Limb (tissue), 2 donors: ENCODE data around the gene CD109.
A peak's percentile ranks its signal among the peaks of the same experiment; 100 is the strongest.
"Not testable (repeated sequence)": the region's sequence is repeated elsewhere in the genome, so short reads cannot be mapped to it uniquely, and the experiment has no call there.

Experiments
- DNase-seq, 2 donors: peaks; one replicate each; pipeline ENCODE4 v3.0.0-alpha.2; 2016; ENCODE audit errors: extremely low spot score in 2 of 2

The CD109 gene

DNA sequence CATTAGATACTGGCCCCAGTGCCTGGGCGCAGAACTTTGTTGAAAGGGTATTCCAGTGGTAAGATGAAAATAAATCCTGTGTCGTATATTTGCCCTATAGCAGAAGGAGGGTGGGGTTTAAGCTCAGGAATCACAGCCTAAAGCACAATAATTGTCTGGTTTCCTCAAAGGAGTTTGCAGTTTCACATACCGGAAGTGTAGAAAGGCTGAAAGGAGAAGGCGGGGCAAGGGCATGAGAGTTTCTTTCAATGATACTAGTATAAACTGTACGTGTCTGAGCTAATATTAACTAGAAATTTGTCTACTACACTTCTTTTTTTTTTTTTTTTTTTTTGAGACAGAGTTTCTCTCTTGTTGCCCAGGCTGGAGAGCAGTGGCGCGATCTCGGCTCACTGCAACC, 29.2 kb downstream of the CD109 start:
- not testable (repeated sequence) for DNase-seq

DNA sequence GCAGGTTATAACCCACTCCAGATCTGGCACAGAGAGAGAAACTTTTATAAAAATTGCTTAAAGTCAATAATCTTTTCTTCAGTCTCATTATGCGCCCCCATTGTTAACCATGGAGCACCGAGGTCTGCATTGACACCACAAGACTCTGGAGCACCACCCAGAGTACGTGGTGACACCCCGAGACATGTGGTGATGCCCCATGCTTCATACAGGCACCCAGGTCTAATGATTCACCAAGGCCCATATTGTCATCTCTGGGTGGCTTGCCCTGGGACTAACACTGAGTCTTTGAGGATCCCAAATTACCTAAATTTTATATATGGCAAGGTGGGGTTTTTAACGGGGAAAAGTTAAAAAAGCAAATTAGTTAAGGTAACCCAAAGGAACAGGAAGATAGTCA, 31.1 kb downstream of the CD109 start:
- no peak for DNase-seq

DNA sequence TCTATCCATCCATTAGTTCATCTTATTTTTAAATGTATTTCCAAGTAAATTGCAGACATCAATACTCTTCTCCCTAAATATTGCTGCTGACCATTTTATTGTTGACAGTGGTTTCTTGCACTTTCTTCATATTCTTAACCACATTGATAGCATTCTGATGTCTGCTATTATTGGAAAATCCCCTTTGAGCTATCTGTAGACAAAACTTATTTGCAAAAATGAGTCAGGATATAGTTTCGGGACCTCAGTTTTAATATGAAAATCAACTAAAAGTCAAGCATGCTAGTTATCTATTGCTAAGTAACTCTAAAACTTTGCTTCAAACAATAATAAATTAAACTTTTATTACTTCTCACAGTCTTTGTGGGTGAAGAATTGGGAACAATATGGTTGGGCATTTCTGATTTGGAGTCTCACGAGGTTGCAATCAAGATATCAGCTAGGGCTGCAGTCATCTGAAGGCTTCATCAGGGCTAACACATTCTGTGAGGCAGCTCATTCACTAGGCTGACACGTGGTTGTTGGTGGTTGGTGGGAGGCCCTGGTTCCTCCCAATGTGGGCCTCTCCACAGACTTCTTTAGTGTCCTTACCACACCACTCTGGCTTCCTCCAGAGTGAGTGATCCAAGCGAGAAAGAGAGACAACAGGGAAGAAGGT, 32.7 kb downstream of the CD109 start:
- DNase-seq = no peak

DNA sequence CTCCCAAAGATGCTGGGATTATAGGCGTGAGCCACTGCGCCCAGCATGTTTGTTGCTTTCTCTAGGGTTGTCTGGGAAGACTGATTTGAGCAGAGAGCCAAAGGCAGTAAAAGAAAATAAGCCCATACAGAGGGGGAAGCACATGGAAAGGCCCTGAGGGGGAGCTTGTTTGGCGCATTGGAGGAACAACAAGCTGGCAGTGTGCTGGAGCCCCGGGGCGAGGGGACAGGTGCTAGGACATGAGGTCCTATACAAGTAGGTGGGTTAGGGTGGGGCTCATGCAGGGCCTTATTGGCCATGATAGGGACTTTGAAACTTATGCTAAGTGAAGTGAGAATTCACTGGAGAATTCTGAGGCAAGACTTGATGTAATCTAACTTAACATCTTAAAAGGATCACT, 35.3 kb downstream of the CD109 start:
- no peak for DNase-seq

DNA sequence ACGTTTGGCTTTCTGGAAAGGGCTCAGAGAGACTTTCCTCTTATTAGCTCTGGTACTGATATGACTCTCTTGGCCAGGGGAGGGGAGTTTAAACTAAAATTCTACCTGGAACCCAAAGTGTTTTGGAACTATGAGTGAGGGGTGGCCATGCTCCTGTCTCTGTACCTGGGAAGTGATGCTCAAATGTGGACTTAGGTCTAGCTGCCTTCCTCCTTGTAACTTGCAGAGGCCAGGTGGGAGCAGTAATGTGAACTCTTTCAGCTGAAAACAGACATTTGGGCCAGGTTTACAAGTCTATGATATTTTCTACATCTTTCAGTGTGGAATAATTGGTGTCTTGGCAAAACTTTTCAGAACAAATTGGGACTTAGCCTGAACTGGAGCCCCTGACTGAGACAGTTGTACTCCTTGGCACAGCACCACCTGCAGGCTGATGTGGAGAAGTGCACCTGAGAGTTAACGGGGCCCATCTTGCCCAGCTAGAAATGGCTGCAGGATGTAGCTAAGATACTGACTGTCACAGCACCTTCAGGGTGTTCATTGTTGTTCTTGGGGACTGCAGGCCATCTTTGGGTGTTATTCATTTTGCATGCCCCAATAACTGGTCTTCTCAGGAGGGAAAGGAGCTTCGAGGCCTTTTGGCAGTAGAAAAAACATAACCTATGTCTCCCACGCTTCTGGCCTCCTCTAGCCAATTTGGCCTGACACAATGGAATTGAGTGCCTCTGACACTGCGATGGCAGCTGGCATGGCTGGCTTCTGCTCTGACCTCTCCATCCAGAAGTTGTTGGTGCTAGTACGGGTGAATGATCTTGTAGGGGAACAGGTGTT, 37.1 kb downstream of the CD109 start:
- DNase-seq = peak; percentile 72 to 76

DNA sequence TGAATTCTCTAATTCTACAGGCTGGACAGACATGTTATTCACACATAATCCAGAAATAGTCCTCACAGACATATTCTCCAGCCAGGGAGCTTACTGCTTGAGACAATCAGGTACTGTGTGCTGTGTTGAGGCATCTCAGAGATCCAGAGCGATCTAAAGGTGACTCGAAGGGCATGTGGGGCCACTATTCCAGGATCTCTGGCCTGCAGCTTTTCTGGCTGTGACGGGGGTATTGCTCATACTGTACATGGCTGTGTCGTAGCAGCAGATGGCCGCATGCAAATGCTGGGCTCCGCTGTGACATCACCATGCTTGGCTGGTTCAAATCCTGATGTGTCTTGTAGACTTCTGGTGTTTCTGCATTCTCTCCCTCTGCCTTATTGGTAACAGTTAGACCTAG, 37.8 kb downstream of the CD109 start:
- DNase-seq = no peak

DNA sequence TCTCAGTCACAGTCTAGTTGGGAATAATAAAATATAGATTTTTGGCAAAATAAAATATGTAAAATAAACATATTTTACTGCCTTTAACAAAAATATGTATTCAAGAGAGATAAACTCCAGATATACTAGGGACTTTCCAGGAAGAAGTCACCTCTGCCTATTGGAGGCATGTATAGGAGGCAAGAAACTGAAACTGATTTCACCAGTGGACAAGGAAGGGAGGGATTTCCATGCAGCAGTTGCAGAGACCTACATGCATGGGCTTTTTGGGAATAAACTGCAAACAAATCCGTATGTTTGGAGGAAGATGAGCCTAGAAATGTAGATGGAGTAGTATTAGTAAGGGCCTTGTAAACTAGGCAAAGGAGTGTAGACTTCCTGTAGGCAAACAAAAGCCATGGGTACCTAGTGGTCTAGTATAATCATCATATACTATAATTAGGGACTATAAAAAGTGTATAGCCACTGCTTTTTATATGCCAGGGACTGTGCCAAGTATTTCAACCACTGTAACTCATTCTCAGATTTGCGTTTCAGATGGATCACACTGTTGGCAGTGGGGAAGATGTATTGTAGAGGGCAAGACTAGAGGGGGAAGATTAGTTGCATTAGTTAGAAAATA, 38.9 kb downstream of the CD109 start:
- no peak for DNase-seq

DNA sequence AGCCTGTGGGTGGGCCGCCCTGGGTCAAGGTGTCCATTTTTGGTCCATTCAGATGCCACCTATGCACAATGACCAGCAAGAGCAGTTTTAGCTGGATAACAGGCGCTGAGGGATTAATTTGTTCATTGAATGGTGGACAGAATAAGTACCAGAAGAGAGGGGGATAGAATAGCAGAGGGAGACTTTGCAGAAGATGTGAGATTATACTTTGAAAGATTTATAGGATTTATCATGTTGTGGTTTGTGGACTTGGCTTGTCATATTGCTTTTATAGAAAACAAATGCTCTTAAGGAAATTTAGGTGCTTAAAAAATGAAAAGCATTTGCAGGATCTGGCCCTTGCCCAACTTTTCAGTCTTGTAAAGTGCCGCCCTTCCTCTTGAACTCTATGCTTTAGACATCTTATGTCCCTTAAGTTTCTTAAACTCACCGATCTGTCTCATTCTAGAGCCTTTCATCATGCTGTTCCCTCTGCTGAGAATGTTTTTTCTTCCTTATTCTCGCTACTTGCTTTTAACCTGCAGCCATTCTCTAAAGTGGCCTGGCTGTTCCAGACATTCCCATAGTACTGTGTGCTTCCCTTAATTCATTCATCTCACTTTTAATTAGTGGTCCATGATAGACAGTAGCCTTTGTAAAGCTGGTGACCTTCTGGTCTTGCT, 42.5 kb downstream of the CD109 start:
- no peak for DNase-seq

DNA sequence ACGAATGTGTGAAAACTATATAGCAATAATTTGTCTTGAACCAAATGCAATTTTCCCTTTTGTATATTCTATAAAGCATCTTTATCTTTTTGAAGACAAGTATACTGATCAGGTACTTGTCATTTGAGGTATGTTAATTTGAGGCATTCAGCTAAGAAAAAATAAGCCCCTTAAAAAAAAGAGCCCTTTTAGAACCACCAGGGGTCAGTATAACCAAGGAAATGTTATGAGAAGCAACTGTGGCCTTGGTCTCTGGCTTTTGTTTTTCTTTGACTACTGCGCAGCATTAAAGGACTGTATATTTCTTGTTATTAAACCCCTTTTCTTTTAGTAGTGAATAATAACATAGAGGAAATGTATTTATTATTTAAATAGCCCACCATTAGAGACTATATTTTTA, 43.1 kb downstream of the CD109 start:
- DNase-seq = peak in 1 of 2 donors; percentile 83

DNA sequence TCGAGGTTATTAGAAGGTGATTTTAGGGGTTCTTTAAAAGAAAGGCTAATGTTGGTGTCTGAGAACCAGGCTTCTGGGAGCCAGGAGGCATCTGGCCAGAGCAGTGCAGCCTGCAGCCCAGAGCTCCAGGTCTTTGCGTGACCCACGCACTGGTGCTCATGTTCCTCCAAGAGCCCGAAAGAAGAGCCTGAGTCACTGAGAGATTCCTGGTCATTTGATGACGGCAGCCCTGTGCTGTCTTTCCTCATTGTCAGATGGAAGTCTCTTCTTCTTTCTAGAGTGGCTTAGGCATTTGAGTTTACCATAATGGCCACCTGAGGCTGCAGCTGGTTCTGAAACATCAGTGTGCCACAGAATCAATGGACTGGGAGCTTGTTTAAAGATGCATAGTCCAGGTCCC, 46.4 kb downstream of the CD109 start:
- DNase-seq = no peak

DNA sequence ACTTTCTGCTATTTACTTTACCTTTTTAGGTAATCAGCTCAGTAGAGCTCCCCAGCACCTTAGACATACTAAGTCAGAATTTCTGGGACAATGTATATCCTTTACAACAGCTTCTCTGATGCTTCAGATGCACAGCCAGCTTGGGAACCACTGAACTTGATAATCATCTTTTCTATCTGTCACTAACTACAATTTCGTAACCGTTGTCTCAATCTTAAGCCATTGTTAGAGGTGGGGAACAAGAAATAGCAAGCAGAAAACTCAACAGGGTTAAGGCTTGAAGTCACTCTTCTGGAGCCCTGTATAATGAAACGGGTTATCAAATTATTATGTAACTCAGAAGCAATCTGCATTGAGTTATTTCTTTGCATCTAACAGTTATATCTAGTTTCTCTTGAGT, 47.1 kb downstream of the CD109 start:
- no peak for DNase-seq

DNA sequence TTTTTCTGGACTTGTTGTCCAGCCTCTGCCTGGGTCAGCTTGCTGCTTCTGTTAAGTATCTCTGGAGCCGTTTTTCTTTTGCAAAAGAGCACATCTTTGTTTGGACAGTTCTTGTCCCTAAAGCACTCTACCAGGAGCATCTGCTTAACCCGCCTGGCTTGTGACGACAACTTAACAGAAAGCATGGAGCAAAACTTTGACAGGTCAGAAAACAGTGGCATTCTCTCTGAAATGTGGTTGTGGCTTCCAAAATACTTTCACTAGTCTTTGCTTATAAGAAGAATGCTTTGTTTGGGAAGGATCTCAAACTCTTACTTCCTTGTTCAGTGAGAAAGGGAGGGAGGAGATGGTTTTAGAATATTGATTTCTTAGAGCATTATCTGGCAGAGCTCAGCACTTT, 47.6 kb downstream of the CD109 start:
- DNase-seq = no peak

DNA sequence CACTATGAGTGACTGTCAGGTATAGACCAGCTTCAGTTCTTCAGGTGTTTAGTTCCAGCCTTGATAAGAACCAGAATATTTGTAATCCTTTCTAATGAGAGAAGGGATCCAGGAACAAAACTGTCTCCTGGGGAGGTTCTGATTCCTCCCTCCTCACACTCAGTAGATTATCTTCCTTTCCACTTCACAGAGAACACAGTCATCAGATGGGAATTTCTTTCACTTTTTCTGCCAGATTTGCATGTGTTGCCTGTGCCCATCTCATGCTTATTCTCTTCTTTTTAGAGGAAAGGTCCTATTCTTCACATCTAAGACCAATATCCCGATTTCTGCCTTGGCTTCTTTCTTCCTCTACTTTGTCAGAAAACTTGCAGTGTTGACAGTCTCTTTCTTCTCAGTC, 50.8 kb downstream of the CD109 start:
- no peak for DNase-seq

DNA sequence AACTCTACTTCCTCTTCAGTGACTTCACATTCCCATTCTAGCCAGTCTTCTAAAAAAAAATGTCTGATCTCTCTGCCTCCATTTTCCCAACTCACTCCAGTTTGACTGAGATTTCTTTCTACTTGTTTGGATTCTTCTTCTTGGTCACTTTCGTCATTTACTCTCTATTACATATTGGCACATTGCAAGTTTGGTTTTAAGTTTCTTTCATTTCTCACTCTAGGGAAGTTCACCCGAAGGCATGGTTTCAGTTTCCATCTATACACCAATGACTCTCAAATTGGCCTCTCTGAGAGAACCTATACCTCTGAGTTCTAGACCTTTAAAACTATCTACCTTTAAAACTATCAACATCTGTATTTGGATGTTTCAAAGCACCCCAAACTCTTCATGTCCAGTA, 51.3 kb downstream of the CD109 start:
- no peak for DNase-seq

DNA sequence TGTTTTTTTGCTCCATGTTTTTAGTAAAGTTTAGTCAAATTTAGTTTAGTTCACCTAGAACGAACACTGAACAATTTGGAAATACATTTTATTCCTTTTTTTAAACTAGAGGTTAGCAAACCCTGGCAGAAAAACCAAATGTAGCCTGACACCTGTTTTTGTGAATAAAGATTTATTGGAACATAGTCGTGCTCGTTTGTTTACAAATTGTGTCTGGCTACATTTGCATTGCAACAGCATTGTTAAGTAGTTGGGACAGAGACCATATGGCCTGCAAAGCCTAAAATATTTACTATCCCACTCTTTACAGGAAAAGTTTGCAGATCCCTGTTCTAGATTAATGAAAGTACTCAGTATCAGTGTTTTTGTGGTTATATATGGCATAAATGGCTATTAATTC, 56.9 kb downstream of the CD109 start:
- DNase-seq = no peak

DNA sequence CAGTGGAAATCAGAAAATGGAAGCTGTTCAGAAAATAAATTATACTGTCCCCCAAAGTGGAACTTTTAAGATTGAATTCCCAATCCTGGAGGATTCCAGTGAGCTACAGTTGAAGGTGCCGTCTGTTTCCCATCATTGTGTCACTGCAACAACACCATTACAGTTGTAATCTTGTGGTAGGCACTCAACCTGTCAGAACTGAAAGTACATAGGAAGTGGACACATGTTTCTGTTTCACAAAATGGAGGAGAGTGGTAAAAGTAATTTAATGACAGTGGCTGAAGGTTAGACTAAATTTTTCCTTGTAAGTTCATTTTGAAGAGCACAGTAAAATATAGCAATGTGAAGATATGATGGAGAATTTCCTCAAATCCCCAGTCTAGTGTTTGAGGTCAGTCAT, 70.0 kb downstream of the CD109 start:
- no peak for DNase-seq

DNA sequence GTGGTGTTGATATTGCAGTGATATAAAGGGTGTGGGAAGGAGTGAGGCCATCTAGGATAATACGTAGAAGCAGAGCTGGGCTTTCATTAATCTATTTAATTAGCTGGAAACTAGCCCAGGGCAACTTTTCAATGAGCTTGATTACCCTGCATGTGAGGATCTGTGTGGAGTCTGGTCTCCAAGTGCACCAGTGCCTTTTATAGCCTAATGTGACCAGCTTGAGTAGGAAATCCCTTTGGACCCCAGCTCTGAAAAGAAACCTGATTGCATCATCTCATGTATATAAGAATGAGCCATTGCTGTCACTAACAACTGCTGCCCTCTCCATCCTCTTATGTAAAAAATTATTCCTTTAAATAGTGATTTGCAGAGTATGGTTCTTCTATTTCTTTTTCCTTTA, 72.6 kb downstream of the CD109 start:
- DNase-seq = no peak

DNA sequence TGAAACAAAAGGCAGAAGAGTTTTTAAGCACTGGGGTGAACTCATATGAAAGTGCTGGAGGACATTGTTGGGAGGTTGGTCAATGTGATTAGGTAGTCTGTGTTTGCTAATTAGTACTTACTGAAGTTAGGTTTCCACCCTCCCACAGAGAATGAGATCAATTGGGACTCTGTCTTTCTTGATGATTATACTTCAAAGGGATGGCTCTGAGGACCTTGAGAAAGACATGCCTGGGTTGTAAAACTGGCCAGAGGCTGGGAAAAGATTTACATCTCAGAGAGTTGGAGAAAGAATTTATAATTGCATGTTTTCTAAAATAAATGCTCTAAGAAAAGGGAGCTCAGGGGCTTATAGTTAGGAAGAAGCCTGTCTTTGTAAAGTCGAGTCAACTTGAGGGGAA, 74.0 kb downstream of the CD109 start:
- no peak for DNase-seq

DNA sequence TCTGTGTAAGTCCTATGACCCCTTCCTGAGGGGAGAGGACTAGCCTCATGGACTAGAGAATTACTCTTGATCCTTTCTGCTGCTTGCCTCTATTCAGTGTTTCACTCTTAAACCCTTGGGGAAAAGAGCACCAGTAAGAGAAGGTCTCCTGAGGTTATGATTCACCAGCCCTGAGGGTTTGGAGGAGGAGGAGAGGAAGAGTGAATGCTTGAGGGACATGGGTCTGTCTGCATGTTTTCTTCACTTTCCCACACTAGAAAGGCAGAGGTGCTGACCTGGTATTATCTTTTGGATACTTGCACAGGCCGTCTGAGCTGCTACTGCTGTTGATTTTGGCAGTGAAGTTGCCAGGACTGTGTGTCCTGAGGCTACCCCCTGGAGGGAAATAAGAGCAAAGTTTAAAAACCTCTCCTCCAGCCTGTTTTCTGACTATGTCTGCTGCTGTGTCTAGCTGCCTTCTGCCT, 78.3 kb downstream of the CD109 start:
- DNase-seq = no peak

DNA sequence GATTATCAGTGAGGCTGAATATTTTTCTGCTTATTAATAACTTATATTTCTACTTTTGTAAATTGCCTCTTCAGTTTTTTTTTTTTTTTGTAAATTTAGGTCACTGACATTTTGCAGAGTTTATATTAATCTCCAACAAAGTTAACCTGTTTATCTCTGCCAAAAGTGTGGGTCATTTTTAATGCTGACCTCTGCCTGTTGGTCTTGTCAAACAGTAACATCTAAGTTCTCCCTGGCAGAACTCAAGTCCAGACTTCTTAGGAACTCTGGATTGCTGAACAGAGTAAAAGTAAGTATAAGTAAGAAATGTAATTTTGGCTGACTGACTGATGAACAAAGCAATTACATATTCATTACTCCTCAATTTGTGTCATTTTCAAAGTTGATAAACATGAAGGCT, 83.9 kb downstream of the CD109 start:
- no peak for DNase-seq

DNA sequence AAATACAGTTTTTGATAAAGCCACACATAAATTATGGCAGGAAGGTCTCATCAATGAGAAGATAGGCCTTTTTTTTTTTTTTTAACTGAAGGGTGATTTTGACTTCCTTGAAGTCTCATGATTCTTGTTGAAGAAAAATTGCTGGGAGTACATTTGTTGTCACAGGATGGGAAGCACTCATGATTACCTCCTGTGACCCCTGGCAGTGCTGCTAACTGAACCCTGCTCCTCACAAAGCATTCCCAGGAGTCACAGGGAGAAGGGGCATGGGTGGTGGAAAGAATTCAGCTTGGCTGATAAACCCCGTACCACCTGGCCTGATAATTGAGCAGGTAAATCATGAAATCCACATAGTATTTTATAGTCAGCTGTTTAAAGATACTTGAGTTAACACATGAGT, 86.9 kb downstream of the CD109 start:
- no peak for DNase-seq
